ENCODE data around the gene PGLYRP2. TPM values are rescaled to one million over a fixed set of nuclear protein-coding genes. Genes with fewer than 3 reads are reported as not detected.

Gene PGLYRP2
- total and polyA plus RNA-seq, 2 experiments from 2014 or later = not detected

DNA sequence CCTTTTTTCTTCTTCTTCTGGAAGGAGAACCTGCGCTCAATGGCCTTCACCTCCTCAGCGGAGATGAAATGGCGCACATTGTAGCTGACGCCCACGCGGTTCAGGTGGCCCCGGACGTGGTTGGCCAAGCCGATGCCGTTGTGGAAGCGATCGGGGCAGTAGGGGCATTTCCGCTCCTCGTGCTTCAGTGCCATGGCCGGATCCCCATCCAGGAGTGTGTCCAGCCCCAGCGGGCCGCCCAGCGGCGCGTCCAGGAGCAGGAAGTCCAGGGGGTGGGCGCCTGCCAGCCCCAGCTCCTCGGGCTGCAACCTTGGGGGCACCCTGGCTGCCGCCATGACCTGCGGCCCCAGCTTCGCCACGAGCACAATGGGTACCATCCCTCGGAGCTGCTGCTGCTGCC is 40.7 kb downstream of the PGLYRP2 start:
- Histone ChIP-seq H3K27me3 (replicated peaks; ENCODE audit: insufficient read depth) (no peaks in the 10 kb centered on the region), H3K36me3 (ENCODE audit: low read depth) (no peaks in the 10 kb centered on the region), H2AFZ (no peak overlapping the region), H3K27ac (no peak overlapping the region), H3K4me2 (ENCODE audit: unreplicated experiment) (no peak overlapping the region), H3K4me3 (no peak overlapping the region), H4K20me1 (ENCODE audit: insufficient read depth) (no peaks in the 10 kb centered on the region), H3F3A (ENCODE audit: insufficient read depth) (no peaks in the 10 kb centered on the region), H3K4me1 (ENCODE audit: insufficient read depth) (0 out of 2 replicates have a peak, but pooled peaks cover 7% of the 10 kb centered on the region), H3K79me2 (ENCODE audit: insufficient read depth) (no peaks in the 10 kb centered on the region), H3K9ac (no peak overlapping the region), H3K9me3 (ENCODE audit: low read depth) (no peaks in the 10 kb centered on the region), H3K9me2 (ENCODE audit: insufficient read depth) (no peaks in the 10 kb centered on the region)
- 91 to 94% methylated on average over 22 to 27 of the region's 27 CpGs for WGBS, 2 experiments (ENCODE audit: low coverage in 1 of 2, low lambda C conversion rate in 2 of 2, missing lambda C conversion rate in 2 of 2)
- no peak for TF ChIP-seq EZH2phosphoT487 (IDR thresholded peaks at IDR 0.05; ENCODE audit: insufficient read depth, low read depth)
- TF ChIP-seq EZH2 (IDR thresholded peaks at IDR 0.05; ENCODE audit: insufficient read depth, poor library complexity, severe bottlenecking) = no peak
- in situ Hi-C loops (cut with MboI) = no loop called here
- no peak for DNase-seq

GRCh38 chr19:15438124-15438496 is 41.2 kb downstream of the PGLYRP2 start:
- Histone ChIP-seq H3K9ac (no peak overlapping the region), H3K36me3 (ENCODE audit: low read depth) (no peaks in the 10 kb centered on the region), H3K27ac (no peak overlapping the region), H3K9me2 (ENCODE audit: insufficient read depth) (no peaks in the 10 kb centered on the region), H3F3A (ENCODE audit: insufficient read depth) (no peaks in the 10 kb centered on the region), H3K4me2 (ENCODE audit: unreplicated experiment) (no peak overlapping the region), H3K79me2 (ENCODE audit: insufficient read depth) (no peaks in the 10 kb centered on the region), H3K27me3 (replicated peaks; ENCODE audit: insufficient read depth) (no peaks in the 10 kb centered on the region), H3K4me1 (ENCODE audit: insufficient read depth) (0 out of 2 replicates have a peak, but pooled peaks cover 7% of the 10 kb centered on the region), H2AFZ (no peak overlapping the region), H3K9me3 (ENCODE audit: low read depth) (no peaks in the 10 kb centered on the region), H3K4me3 (no peak overlapping the region), H4K20me1 (ENCODE audit: insufficient read depth) (no peaks in the 10 kb centered on the region)
- WGBS, 2 experiments (ENCODE audit: low coverage in 1 of 2, low lambda C conversion rate in 2 of 2, missing lambda C conversion rate in 2 of 2) = 97 to 100% methylated on average over 2 of the region's 2 CpGs
- no peak for DNase-seq
- no peak for TF ChIP-seq EZH2 (IDR thresholded peaks at IDR 0.05; ENCODE audit: insufficient read depth, poor library complexity, severe bottlenecking)
- no peak for TF ChIP-seq EZH2phosphoT487 (IDR thresholded peaks at IDR 0.05; ENCODE audit: insufficient read depth, low read depth)
- in situ Hi-C loops (cut with MboI) = no loop called here

DNA sequence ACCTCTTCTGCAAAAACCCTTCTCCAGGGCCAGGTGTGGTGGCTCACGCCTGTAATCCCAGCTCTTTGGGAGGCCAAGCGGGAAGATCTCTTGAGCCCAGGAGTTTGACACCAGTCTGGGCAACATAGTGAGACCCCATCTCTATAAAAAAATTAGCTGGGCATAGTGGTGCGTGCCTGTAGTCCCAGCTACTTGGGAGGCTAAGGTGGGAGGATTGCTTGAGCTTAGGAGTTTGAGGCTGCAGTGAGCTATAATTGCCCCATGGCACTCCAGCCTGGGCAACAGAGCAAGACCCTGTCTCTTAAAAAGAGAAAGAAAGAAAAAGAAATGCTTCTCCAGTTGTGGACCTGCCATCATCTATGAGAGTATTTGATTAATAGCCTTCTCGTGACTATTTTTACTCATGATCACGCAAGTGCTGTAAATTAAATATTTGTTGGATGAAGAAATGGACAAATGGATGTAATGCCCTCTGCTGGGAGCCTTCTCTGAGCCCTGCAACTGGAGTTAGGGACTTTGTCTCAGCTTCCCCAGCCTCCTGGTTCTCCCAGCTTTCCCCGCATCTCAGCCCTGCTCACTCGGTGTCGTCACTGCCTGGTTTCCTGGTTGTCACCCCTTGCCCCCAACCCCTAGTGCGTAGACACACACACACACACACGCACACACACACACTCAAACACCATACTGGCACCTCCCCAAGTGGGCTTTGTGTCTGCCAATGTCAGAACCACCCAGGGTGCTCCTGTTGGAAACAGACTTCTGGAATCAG is 41.8 kb downstream of the PGLYRP2 start:
- in situ Hi-C loops (cut with MboI) = no loop called here
- Histone ChIP-seq H3K4me2 (ENCODE audit: unreplicated experiment) (no peak overlapping the region), H3K9ac (no peak overlapping the region), H3K27me3 (replicated peaks; ENCODE audit: insufficient read depth) (no peaks in the 10 kb centered on the region), H4K20me1 (ENCODE audit: insufficient read depth) (no peaks in the 10 kb centered on the region), H3K79me2 (ENCODE audit: insufficient read depth) (no peaks in the 10 kb centered on the region), H3K36me3 (ENCODE audit: low read depth) (no peaks in the 10 kb centered on the region), H3K9me2 (ENCODE audit: insufficient read depth) (no peaks in the 10 kb centered on the region), H3F3A (ENCODE audit: insufficient read depth) (no peaks in the 10 kb centered on the region), H3K4me3 (no peak overlapping the region), H3K9me3 (ENCODE audit: low read depth) (no peaks in the 10 kb centered on the region), H3K27ac (no peak overlapping the region), H2AFZ (no peak overlapping the region), H3K4me1 (ENCODE audit: insufficient read depth) (0 out of 2 replicates have a peak, but pooled peaks cover 7% of the 10 kb centered on the region)
- TF ChIP-seq EZH2 (IDR thresholded peaks at IDR 0.05; ENCODE audit: insufficient read depth, poor library complexity, severe bottlenecking) = no peak
- TF ChIP-seq EZH2phosphoT487 (IDR thresholded peaks at IDR 0.05; ENCODE audit: insufficient read depth, low read depth) = no peak
- WGBS, 2 experiments (ENCODE audit: low coverage in 1 of 2, low lambda C conversion rate in 2 of 2, missing lambda C conversion rate in 2 of 2) = 42 to 45% methylated on average over 10 of the region's 10 CpGs
- peak; percentile 71 for DNase-seq

- Histone ChIP-seq H3K9me2 (ENCODE audit: insufficient read depth) (no peaks in the 10 kb centered on the region), H3K4me1 (ENCODE audit: insufficient read depth) (0 out of 2 replicates have a peak, but pooled peaks cover 7% of the 10 kb centered on the region), H3K36me3 (ENCODE audit: low read depth) (no peaks in the 10 kb centered on the region), H4K20me1 (ENCODE audit: insufficient read depth) (no peaks in the 10 kb centered on the region), H3K4me3 (no peak overlapping the region), H3K79me2 (ENCODE audit: insufficient read depth) (peaks cover 5% of the 10 kb centered on the region), H3K9ac (no peak overlapping the region), H3F3A (ENCODE audit: insufficient read depth) (no peaks in the 10 kb centered on the region), H3K9me3 (ENCODE audit: low read depth) (no peaks in the 10 kb centered on the region), H2AFZ (no peak overlapping the region), H3K4me2 (ENCODE audit: unreplicated experiment) (no peak overlapping the region), H3K27ac (no peak overlapping the region), H3K27me3 (replicated peaks; ENCODE audit: insufficient read depth) (no peaks in the 10 kb centered on the region)
- no peak for DNase-seq
- in situ Hi-C loops (cut with MboI) = no loop called here
- TF ChIP-seq EZH2phosphoT487 (IDR thresholded peaks at IDR 0.05; ENCODE audit: insufficient read depth, low read depth) = no peak
- no peak for TF ChIP-seq EZH2 (IDR thresholded peaks at IDR 0.05; ENCODE audit: insufficient read depth, poor library complexity, severe bottlenecking)
- 87 to 88% methylated on average over 15 of the region's 15 CpGs for WGBS, 2 experiments (ENCODE audit: low coverage in 1 of 2, low lambda C conversion rate in 2 of 2, missing lambda C conversion rate in 2 of 2)
Measured at GRCh38 chr19:15436826-15437110, 42.5 kb downstream of the PGLYRP2 start.
